ENCODE measurements around the gene SLC2A8.

GRCh38 chr9:127362829-127363228 is 34.1 kb upstream of the SLC2A8 start:
- TF ChIP-seq, protein P1, sequence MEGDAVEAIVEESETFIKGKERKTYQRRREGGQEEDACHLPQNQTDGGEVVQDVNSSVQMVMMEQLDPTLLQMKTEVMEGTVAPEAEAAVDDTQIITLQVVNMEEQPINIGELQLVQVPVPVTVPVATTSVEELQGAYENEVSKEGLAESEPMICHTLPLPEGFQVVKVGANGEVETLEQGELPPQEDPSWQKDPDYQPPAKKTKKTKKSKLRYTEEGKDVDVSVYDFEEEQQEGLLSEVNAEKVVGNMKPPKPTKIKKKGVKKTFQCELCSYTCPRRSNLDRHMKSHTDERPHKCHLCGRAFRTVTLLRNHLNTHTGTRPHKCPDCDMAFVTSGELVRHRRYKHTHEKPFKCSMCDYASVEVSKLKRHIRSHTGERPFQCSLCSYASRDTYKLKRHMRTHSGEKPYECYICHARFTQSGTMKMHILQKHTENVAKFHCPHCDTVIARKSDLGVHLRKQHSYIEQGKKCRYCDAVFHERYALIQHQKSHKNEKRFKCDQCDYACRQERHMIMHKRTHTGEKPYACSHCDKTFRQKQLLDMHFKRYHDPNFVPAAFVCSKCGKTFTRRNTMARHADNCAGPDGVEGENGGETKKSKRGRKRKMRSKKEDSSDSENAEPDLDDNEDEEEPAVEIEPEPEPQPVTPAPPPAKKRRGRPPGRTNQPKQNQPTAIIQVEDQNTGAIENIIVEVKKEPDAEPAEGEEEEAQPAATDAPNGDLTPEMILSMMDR (IDR thresholded peaks at IDR 0.05): no peak
- no peak for TF ChIP-seq POLR2AphosphoS5 (IDR thresholded peaks at IDR 0.05)

All from sigmoid colon (tissue), 4 donors.